HepG2 (cell line): ENCODE data around the gene DNM3. TPM values are rescaled to one million over a fixed set of nuclear protein-coding genes. Genes with fewer than 3 reads are reported as not detected.

Experiments
- CBFB ChIP-seq: sonication (generic); formaldehyde crosslinking; IDR thresholded peaks from 2 replicates; pipeline ENCODE4 v1.4.0; 2020; ENCODE audit warnings: missing genetic modification reagents
- CHCHD3 ChIP-seq: sonication (generic); formaldehyde crosslinking; IDR thresholded peaks from 2 replicates; pipeline ENCODE4 v1.8.0; 2022; ENCODE audit warnings: mild to moderate bottlenecking, missing genetic modification reagents, moderate library complexity
- DMTF1 ChIP-seq: sonication (generic); formaldehyde crosslinking; IDR thresholded peaks from 2 replicates; pipeline ENCODE4 v1.4.0; 2020; ENCODE audit warnings: mild to moderate bottlenecking, missing genetic modification reagents
- GATAD2A ChIP-seq: IDR thresholded peaks from 2 replicates; pipeline ENCODE4 v1.6.1; 2016
- LBX2 ChIP-seq: sonication (generic); formaldehyde crosslinking; IDR thresholded peaks from 2 replicates; pipeline ENCODE4 v1.5.0; 2020; ENCODE audit warnings: missing genetic modification reagents, mild to moderate bottlenecking, borderline replicate concordance
- MXI1 ChIP-seq: IDR thresholded peaks from 3 replicates; pipeline ENCODE4 v1.6.1; 2012; ENCODE audit warnings: low read depth, low read length, inconsistent platforms, borderline replicate concordance
- MYC ChIP-seq: sonication (generic); formaldehyde crosslinking; IDR thresholded peaks from 2 replicates; pipeline ENCODE4 v1.9.0; 2021; ENCODE audit warnings: missing genetic modification reagents, borderline replicate concordance
- ONECUT2 ChIP-seq: sonication (generic); formaldehyde crosslinking; IDR thresholded peaks from 2 replicates; pipeline ENCODE4 v1.4.0; 2020; ENCODE audit warnings: missing genetic modification reagents
- POGZ ChIP-seq: sonication (generic); formaldehyde crosslinking; IDR thresholded peaks from 2 replicates; pipeline ENCODE4 v1.4.0; 2020; ENCODE audit warnings: mild to moderate bottlenecking, missing genetic modification reagents
- POLR2A ChIP-seq, 2 experiments: IDR thresholded peaks; 2 replicates each; pipeline ENCODE4 v1.6.1; 2011; ENCODE audit warnings: low read depth in 2 of 2, low read length in 2 of 2, mild to moderate bottlenecking in 1 of 2, moderate library complexity in 1 of 2; ENCODE audit not compliant: insufficient read depth in 1 of 2
- SOX6 ChIP-seq, 2 experiments: fragments of 450-650 bp in 1 of 2; sonication (generic) in 1 of 2; formaldehyde crosslinking in 1 of 2; IDR thresholded peaks; 2 replicates each; pipeline versions ENCODE4 v1.4.0 to v1.6.1; 2017 to 2020; ENCODE audit warnings: antibody characterized with exemption in 1 of 2, mild to moderate bottlenecking in 1 of 2, missing genetic modification reagents in 1 of 2
- ZBTB7B ChIP-seq: sonication (generic); formaldehyde crosslinking; IDR thresholded peaks from 2 replicates; pipeline ENCODE4 v1.4.0; 2020; ENCODE audit warnings: missing genetic modification reagents
- ZNF34 ChIP-seq: sonication (generic); formaldehyde crosslinking; IDR thresholded peaks from 2 replicates; pipeline ENCODE4 v1.4.0; 2020; ENCODE audit warnings: mild to moderate bottlenecking, missing genetic modification reagents, borderline replicate concordance
- ZNF557 ChIP-seq: sonication (generic); formaldehyde crosslinking; IDR thresholded peaks from 2 replicates; pipeline ENCODE4 v1.4.0; 2020; ENCODE audit warnings: missing genetic modification reagents
- ZNF672 ChIP-seq: sonication (generic); formaldehyde crosslinking; IDR thresholded peaks from 2 replicates; pipeline ENCODE4 v1.8.1; 2022; ENCODE audit warnings: missing genetic modification reagents
- ZSCAN5A ChIP-seq: sonication (generic); formaldehyde crosslinking; IDR thresholded peaks from 2 replicates; pipeline ENCODE4 v1.8.0; 2022; ENCODE audit warnings: mild to moderate bottlenecking, missing genetic modification reagents, borderline replicate concordance
- polyA plus RNA-seq, 8 experiments: library from polyadenylated mRNA; depleted of rRNA in 3 of 8; stranded (reverse) in 7 of 8; unstranded in 1 of 8; fragments of >200 nt; fragmentation: Illumina TruSeq in 4 of 8; extraction: Trizol in 4 of 8; gene quantifications; 2 replicates each; pipeline versions ENCODE4 v1.2.1 to v1.2.3, GENCODE V29; 2011 to 2016; ENCODE audit warnings: low read depth in 4 of 8, missing spikeins in 1 of 8, mixed read lengths in 1 of 8; ENCODE audit not compliant: insufficient read depth in 1 of 8
- total RNA-seq, 5 experiments: library from RNA; depleted of rRNA; stranded (reverse); fragments of >200 nt; fragmentation: Illumina TruSeq; extraction: Trizol; gene quantifications; 2 replicates each; pipeline ENCODE4 v1.2.3, GENCODE V29; 2016; ENCODE audit warnings: low read depth in 1 of 5
- TF ChIP-seq, protein P1 (sequence below): sonication (generic); formaldehyde crosslinking; IDR thresholded peaks from 2 replicates; pipeline ENCODE4 v1.5.0; 2020; ENCODE audit warnings: mild to moderate bottlenecking, missing genetic modification reagents
- TF ChIP-seq, protein P2 (sequence below): IDR thresholded peaks from 2 replicates; pipeline ENCODE4 v1.6.1; 2016; ENCODE audit warnings: low read depth, borderline replicate concordance
- TF ChIP-seq, protein P3 (sequence below): sonication (generic); formaldehyde crosslinking; IDR thresholded peaks from 2 replicates; pipeline ENCODE4 v1.5.0; 2020; ENCODE audit warnings: missing genetic modification reagents
- TF ChIP-seq, protein P4 (sequence below): sonication (generic); formaldehyde crosslinking; IDR thresholded peaks from 2 replicates; pipeline ENCODE4 v1.4.0; 2020; ENCODE audit warnings: missing genetic modification reagents
- TF ChIP-seq, protein P5 (sequence below): sonication (generic); formaldehyde crosslinking; IDR thresholded peaks from 2 replicates; pipeline ENCODE4 v1.4.0; 2020; ENCODE audit warnings: missing genetic modification reagents

DNM3 gene
- total and polyA plus RNA-seq, 2 of the 13 experiments (the other 11 are each of a cell fraction or from before 2014, with no cell fraction given): 0.05 TPM; not detected in 1

GRCh38 chr1:172269084-172269483 is 427.8 kb downstream of the DNM3 start (continued):
- TF ChIP-seq ZSCAN5A (CRISPR knock-in tag) (no peak; the same call in 1 of the 2 replicates), MYC (CRISPR knock-in tag) (no peak), ONECUT2 (CRISPR knock-in tag) (no peak), SOX6 (IDR thresholded peaks at IDR 0.05) (no peak), SOX6 (CRISPR knock-in tag; IDR thresholded peaks at IDR 0.05) (peak; percentile 92), ZBTB7B (CRISPR knock-in tag) (no peak), ZNF557 (CRISPR knock-in tag) (no peak), MXI1 (no peak), DMTF1 (no peak), ZNF34 (CRISPR knock-in tag) (no peak), GATAD2A (CRISPR knock-in tag) (peak; percentile 91), CBFB (CRISPR knock-in tag) (no peak), LBX2 (CRISPR knock-in tag) (no peak), POGZ (peak; percentile 48; the same call in 1 of the 2 replicates), POLR2A (IDR thresholded peaks at IDR 0.05; ENCODE audit: insufficient read depth in 1 of 2, low read depth in 2 of 2, low read length in 2 of 2) (no peak), ZNF672 (CRISPR knock-in tag) (no peak), CHCHD3 (CRISPR knock-in tag) (no peak)
- TF ChIP-seq, protein P1, sequence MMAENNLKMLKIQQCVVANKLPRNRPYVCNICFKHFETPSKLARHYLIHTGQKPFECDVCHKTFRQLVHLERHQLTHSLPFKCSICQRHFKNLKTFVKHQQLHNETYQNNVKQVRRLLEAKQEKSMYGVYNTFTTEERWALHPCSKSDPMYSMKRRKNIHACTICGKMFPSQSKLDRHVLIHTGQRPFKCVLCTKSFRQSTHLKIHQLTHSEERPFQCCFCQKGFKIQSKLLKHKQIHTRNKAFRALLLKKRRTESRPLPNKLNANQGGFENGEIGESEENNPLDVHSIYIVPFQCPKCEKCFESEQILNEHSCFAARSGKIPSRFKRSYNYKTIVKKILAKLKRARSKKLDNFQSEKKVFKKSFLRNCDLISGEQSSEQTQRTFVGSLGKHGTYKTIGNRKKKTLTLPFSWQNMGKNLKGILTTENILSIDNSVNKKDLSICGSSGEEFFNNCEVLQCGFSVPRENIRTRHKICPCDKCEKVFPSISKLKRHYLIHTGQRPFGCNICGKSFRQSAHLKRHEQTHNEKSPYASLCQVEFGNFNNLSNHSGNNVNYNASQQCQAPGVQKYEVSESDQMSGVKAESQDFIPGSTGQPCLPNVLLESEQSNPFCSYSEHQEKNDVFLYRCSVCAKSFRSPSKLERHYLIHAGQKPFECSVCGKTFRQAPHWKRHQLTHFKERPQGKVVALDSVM: no peak
- TF ChIP-seq, protein P2, sequence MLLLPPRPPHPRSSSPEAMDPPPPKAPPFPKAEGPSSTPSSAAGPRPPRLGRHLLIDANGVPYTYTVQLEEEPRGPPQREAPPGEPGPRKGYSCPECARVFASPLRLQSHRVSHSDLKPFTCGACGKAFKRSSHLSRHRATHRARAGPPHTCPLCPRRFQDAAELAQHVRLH (CRISPR knock-in tag): no peak
- TF ChIP-seq, protein P3, sequence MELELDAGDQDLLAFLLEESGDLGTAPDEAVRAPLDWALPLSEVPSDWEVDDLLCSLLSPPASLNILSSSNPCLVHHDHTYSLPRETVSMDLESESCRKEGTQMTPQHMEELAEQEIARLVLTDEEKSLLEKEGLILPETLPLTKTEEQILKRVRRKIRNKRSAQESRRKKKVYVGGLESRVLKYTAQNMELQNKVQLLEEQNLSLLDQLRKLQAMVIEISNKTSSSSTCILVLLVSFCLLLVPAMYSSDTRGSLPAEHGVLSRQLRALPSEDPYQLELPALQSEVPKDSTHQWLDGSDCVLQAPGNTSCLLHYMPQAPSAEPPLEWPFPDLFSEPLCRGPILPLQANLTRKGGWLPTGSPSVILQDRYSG: no peak
- TF ChIP-seq, protein P4, sequence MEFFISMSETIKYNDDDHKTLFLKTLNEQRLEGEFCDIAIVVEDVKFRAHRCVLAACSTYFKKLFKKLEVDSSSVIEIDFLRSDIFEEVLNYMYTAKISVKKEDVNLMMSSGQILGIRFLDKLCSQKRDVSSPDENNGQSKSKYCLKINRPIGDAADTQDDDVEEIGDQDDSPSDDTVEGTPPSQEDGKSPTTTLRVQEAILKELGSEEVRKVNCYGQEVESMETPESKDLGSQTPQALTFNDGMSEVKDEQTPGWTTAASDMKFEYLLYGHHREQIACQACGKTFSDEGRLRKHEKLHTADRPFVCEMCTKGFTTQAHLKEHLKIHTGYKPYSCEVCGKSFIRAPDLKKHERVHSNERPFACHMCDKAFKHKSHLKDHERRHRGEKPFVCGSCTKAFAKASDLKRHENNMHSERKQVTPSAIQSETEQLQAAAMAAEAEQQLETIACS (CRISPR knock-in tag): no peak
- TF ChIP-seq, protein P5, sequence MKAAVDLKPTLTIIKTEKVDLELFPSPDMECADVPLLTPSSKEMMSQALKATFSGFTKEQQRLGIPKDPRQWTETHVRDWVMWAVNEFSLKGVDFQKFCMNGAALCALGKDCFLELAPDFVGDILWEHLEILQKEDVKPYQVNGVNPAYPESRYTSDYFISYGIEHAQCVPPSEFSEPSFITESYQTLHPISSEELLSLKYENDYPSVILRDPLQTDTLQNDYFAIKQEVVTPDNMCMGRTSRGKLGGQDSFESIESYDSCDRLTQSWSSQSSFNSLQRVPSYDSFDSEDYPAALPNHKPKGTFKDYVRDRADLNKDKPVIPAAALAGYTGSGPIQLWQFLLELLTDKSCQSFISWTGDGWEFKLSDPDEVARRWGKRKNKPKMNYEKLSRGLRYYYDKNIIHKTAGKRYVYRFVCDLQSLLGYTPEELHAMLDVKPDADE: no peak
